ENCODE results near the gene ABHD16A. TPM values are rescaled to one million over a fixed set of nuclear protein-coding genes. Genes with fewer than 3 reads are reported as not detected.

ABHD16A gene
- total and polyA plus RNA-seq, 2 donors (not counting 3 experiments of a cell fraction or from before 2014, with no cell fraction given): 48.9 to 60.3 TPM

GRCh38 chr6:31732029-31732428, 28.9 kb upstream of the ABHD16A start:
- CTCF ChIA-PET: interaction anchor here (0.9 to 1.8 kb wide), 3 partner anchors 98 to 104 kb away, joined by 3 to 5 read pairs (median 3); no protein-coding TSS in a partner anchor
- POLR2A ChIA-PET: no interaction called here

More at GRCh38 chr6:31732029-31732428, 28.9 kb upstream of the ABHD16A start:
- Histone ChIP-seq H2AFZ (ENCODE audit: low read depth, low read length) (no peak overlapping the region), H3K4me2 (ENCODE audit: insufficient read depth, low read length) (no peak overlapping the region), H3K9me3 (replicated peaks; ENCODE audit: control insufficient read depth, insufficient read depth, low read length) (no peaks in the 10 kb centered on the region), H3K4me1 (ENCODE audit: control insufficient read depth, extremely low read depth, insufficient read depth, low read length) (peaks cover 31% of the 10 kb centered on the region), H3K4me3 (replicated peaks in 1 of 3; ENCODE audit: insufficient read depth in 1 of 3, low read depth in 1 of 3, low read length in 3 of 3) (no peak overlapping the region), H3K79me2 (ENCODE audit: control insufficient read depth, insufficient read depth, low read length) (peaks cover 41% of the 10 kb centered on the region), H4K20me1 (replicated peaks; ENCODE audit: control insufficient read depth, extremely low read depth, insufficient read depth, low read length) (no peaks in the 10 kb centered on the region), H3K27me3 (ENCODE audit: control insufficient read depth in 2 of 2, insufficient read depth in 2 of 2, low read length in 2 of 2) (no peaks in the 10 kb centered on the region), H3K9ac (replicated peaks; ENCODE audit: extremely low read depth, insufficient read depth, low read length) (no peak overlapping the region), H3K27ac (ENCODE audit: insufficient read depth, low read depth, low read length) (no peak overlapping the region), H3K9me1 (replicated peaks; ENCODE audit: control insufficient read depth, extremely low read depth, insufficient read depth, low read length) (no peaks in the 10 kb centered on the region), H3K36me3 (ENCODE audit: control insufficient read depth in 2 of 2, extremely low read depth in 1 of 2, insufficient read depth in 2 of 2, low read length in 2 of 2) (peaks cover 19 to 30% of the 10 kb centered on the region in 2 experiments)
- DNase-seq (ENCODE audit: low read depth, low spot score) (no peak), FAIRE-seq (no peak)
- intact Hi-C loops (cut with micrococcal nuclease) (loop anchor here (10.0 kb wide), 1 partner anchor 187 kb away; the partner anchor contains the start of genes ATP6V1G2, DDX39B and NFKBIL1), dilution Hi-C loops (cut with MboI; ENCODE audit: extremely low pct_ligation_motif_present, low sequenced_read_pairs) (no loop called here)
- no TSS peak for BruUV-seq (replicated peaks)
- TF ChIP-seq GATA2 (IDR thresholded peaks at IDR 0.05; ENCODE audit: insufficient read depth, insufficient read length, low read depth, low read length) (no peak), MYC (IDR thresholded peaks at IDR 0.05; ENCODE audit: low read depth, low read length) (no peak), POLR2A (IDR thresholded peaks at IDR 0.05; ENCODE audit: low read depth, low read length) (no peak), EZH2 (IDR thresholded peaks at IDR 0.05; ENCODE audit: borderline replicate concordance, low read depth, low read length, severe bottlenecking) (no peak), MAX (IDR thresholded peaks at IDR 0.05; ENCODE audit: insufficient read depth, insufficient read length) (no peak), FOS (IDR thresholded peaks at IDR 0.05; ENCODE audit: borderline replicate concordance, insufficient read depth, low read length) (no peak), POLR2AphosphoS5 (IDR thresholded peaks at IDR 0.05; ENCODE audit: insufficient read depth, low read depth, low read length) (no peak), CTCF (IDR thresholded peaks at IDR 0.05; ENCODE audit: extremely low read depth in 1 of 2, insufficient read depth in 1 of 2, low read depth in 1 of 2, low read length in 2 of 2) (no peak), JUN (IDR thresholded peaks at IDR 0.05; ENCODE audit: borderline replicate concordance, insufficient read depth, insufficient read length, low read depth) (no peak)
